Pulmonary artery endothelial cell (primary cell): ENCODE measurements around the gene PAX5. TPM values are rescaled to one million over a fixed set of nuclear protein-coding genes. Genes with fewer than 3 reads are reported as not detected.

Experiments
- DNase-seq: peaks from one replicate; pipeline ENCODE4 v3.0.0-alpha.2; 2011; ENCODE audit warnings: low read depth, low spot score
- total RNA-seq: library from RNA; depleted of rRNA; stranded (reverse); fragments of >200 nt; gene quantifications from 2 replicates; pipeline ENCODE4 v1.2.3, GENCODE V29; 2014

The PAX5 gene
- total RNA-seq, 1 donor from 2014 or later, result not detected

DNA sequence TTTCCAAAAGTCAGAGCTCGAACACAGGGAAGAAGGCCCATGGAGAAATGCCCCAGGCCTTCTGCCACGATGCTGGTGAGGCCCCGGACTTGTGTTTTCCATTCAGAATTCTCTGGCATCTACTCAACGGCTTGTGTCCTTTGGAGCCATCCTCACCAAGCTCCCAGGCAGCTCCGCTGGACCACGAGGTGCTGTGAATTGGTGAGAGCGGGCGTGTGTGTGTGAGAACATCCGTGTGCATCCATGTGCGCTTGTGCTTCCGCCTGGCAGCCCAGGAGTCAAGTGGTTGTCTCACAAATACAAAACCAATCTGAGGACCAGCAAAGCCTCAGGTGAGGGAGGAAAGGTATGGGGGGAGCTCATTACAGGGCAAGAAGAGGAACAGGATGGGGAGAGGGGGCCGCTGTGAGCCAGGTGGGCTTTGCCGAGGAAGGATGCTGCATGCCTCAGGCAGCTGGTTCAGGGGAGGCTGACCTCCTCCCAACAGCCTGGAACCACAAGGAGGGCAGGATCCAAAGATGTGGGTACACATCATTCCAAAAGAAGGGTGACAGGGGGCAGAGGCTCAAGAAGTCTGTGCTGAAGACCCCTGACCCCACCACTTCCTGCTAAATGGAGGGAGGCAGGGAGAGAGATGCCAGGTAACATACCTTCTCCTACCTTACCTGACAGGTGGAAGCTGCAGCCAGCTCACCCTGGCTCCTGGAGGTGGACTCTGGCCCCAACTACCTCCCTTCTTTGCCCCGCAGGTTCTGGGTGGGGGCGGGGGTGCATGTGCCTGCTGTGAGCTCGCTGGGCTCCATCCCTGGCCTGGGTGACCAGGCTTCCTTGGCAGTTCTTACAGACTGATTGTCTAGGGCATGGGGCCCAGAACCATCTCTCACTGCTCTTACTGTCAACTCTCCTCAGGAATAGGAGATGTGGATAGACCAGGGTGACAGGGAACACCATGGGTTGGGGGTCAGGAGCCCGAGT is 196.3 kb downstream of the PAX5 start:
- no peak for DNase-seq

DNA sequence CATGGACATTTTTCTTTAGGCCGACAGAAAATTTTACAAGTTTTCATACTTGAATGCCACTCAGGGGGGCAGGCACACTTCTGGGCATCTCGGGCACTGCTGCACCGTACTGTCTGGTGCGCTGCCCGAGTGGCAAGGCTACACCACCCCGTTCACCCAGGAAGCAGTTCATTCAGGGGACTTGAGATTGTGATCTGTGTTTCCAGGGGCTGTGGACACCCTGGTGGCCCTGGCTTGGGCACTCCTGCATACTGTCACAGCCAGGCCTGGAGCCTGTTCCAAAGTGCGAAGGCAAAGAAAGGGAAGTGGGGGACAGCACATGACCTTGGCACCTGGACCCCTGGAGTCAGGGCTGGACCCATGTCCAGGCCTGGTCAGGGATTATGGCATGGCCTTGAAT is 197.6 kb downstream of the PAX5 start:
- no peak for DNase-seq

DNA sequence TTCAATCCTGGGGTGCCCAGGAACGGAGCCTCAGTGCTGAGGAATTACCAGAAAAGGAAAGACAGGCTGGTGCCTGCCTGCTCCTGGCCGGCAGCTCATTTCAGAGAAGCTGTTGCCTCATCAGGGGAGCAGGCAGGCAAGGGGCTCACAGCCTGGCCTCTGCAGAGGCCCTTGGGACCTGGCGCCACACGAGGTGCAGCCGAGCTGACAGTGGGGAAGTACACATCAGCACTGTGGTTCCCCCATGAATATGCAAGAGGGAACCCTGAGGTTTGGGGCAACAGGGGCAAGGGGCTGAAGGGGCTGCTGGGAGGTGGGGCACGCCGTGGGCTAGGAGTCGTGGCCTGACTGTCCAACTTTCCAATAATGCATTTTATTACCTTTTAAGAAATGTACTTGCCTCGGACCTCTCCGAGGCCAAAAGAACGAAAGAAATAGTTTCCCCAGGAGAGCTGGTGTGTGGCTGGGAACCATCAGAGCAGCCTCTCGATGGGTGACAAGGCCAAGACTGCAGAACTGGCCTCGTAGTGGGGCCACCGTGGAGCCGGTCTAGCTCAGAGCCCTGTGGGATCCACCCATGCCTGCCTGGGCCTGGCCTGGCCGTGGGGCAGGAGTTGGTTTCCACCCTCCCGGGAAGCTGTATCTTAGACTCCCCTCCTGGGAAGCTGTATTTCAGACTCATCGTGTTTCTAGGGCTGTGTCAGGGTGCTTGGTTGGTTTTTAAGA is 198.6 kb downstream of the PAX5 start:
- no peak for DNase-seq

DNA sequence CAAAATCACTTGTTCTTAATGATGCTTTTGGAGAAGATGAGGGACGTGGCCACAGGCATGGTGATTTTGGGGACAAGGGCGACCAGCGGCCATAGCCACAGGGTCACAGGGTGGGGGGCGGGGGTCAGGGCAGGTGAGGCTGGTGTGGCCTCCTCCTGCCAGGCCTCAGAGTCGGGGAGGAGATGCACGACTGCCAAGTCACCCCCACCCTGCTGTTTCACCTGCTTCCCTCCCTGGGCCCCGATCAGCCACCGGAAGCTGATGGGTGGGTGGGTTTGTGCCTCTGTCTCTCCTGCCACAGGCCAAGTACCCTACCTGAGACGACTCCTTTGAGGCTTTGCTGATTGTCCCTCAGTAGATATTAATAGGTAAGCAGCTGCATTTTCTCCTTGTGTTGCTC is 199.3 kb downstream of the PAX5 start:
- DNase-seq, result no peak

DNA sequence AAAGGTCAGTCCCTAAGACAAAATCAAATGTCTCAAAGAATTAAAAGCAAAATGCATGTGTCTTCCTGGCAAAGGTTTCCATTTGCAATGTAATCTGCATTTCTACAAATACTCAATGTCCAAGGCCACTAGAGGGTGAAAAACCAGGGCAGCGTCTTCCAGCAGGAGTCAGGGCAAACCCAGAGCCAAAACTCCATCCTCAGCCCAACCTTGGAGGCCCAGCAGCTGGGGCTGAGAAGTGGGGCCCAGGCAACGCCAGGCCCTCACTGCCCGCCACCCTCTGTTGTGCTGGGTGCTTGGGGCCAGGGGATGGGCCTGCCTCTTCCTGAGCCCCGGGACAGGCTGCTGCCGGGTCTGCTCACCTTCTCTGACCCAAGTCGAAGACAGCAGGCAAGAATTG is 200.1 kb downstream of the PAX5 start:
- DNase-seq, result no peak

DNA sequence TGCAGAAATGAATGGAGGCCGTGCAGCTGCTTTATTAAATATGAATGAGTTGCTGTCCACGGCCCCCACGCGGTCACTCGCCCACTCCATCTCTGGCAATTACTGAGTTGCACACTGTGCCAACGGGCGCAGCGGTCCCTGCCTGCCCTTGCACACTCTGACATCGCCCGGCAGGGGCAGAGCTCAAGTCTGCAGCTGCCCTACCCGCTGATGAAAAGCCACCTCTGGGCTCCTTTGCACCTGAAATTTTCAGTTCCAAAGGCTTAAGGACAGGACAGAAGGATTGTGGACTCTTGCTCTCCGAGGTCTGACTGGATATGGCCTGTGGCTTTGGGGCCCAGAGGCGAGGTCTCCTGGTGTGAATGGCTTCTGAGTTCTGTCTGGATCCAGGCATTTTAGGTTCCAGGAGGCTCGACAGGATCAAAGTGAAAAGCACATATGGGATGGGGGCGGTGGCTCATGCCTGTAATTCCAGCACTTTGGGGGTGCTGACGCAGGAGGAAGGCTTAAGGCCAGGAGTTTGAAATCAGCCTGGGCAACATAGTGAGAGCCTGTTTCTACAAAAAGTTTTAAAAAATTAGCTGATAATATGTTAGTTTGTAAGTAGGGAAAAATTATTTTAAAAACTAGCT is 201.8 kb downstream of the PAX5 start:
- no peak for DNase-seq

DNA sequence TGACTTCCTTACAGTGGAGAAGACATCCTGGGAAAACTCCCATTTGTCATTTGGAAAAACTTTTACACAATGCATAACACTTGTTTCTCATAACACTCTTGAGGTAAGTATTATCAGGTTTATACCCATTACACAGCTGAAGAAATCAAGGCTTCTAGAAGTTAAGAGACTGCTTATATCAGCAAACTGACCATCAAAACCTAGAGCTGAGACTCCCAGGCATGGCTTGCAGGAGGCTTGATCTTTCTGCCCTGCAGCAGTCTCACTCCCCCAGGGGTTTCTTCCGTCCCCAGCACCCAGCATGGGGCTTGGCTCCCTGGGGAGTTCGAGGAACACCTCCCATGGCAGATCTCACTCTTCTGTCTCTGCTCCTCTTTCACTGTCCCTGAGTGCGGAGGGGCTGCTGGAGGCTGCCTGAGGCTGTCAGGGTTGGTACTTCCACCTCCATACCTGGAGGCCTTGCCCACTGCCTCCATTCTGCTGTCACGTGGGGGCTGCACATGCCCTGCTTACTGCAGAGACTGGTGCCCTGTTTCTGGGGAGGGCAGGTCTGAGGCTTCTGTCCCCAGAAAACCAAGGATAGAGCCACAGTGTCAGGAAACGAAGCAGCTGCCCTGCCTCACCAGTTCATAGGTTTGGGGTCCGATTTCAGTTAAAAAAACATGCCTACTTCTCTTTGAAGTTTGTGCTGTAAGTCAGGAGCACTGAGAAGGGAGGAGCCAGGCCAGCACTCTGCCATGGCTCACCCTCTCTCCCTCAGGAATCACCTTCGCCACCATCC is 202.5 kb downstream of the PAX5 start:
- DNase-seq, result no peak

DNA sequence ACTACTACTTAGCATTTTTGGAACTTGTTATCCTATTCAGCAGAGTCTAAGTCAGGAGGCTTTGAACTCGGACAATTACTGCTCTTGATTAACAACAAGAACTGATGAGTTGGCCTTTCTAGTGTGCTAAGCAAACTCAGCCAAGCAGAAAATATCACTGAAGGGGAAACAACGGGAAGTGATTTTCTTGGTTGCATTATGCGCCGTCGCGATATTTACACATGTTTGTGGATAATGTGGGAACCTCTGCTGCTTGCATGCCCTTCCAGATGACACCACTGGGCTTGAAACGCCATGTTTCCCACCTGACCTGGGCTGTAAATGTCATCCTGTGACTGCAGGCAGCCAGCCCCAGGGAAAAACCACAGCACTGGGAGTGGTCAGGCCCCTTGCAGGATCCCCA is 205.5 kb downstream of the PAX5 start:
- DNase-seq, result no peak

DNA sequence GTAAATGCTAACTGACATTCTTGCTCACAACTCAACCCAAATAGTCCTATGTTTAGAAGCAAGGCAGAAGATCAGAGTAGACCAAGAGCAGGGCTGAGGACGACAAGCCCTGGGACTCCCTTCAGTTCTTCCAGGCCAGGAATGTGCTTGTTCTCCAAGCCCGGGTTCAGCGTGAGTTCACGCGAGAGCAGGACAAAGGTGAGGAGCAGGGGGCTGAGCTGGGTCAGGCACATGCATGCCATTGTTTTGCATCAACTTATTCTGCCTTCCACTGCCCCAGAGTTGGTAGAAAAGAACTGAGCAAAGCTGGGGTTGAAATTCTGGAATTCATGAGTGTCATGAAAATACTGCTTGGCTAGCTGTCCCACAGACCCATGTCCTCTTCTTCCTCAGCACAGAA is 206.5 kb downstream of the PAX5 start:
- no peak for DNase-seq

DNA sequence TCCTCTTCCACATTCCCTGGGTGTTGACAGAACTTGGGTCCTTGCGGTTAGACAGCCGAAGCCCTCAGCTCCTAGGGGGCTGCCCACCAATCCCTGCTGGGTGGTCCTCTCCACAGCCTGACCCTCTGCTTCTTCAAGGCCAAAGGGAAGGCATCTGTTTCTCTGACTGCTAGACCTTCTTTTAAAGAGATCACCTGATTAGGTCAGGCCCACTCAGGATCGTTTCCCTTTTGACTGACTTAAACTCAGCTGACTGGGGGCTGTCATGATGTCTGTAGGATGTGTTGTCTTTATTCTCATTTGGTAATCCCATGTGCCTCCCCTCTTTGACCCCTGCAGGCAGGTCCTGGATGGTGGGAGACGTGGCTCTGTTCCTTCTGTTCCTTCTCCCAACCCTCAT is 207.5 kb downstream of the PAX5 start:
- no peak for DNase-seq

DNA sequence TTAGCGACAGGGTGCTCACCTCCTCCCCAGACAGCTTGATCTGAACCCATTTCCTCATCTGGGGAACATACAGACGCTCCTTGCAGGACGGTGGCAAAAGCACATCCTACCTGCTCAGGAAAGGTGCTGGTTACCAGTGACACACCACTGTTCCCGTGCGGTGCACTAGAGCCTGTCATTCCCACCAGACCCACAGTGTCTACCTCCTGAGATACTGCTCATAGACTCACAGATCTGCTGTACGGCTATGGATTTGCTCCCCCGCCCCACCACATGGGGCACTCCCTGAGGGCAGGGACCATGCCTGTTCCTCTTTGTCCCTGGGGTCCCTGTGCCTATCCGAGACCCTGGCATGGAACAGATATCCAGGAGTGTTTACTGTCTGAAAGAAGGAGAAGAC is 208.9 kb downstream of the PAX5 start:
- DNase-seq, result no peak

DNA sequence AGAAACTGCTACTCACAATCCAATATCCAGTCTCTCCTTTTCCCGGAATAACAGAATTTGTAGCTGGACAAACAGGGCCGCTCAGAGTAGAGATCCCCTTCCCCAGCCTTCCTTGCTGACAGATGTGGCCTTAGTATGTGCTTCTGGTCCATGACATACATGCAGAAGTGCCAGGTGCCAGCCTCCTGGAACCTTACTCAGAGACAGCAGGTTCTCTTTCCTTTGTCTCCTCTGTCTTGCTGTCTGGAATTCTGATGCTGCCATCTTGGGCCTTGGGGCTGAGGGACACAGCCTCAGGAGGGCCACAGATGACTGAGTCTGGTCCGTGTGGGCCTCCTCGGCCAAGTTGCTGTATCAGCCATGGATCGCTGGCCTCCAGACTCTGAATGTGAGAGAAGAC is 210.1 kb downstream of the PAX5 start:
- DNase-seq, result no peak

DNA sequence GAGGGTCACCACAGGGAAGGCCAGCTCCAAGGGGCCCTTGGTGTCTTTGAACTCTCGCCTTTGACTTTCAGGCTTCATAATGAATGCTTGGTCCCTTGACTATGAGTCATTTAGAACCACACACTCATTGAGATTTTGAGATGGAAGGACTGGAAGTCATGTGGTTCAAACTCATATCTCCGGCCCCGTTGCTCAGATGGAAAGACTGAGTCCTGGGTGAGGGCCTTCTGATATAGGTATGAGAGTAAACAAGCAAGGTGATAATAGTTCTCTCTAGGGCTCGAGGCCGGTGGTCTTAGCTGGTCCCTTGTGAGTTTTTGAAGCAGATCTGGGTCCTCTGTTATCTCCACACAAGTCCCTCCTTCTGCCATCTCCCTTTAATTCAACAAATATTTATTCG is 210.6 kb downstream of the PAX5 start:
- no peak for DNase-seq

DNA sequence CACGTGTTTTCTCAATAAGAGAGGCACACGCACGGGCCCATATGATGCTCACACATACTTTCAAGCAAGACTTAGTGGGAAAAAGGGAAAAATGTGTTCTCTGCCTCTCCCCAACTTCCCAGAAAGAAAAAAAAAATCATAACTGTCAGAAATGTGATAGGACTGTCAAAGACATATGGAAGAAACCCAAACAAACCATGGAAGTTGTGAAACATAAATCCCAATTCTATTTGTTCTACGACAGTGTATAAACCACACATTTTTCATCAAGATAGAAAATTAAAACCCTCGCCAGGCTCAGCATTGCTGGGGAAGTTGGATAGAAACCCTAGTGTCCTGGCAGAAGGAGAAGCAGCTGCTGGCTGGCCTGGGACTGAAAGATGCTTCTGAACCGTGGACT is 211.9 kb downstream of the PAX5 start:
- DNase-seq, result no peak

DNA sequence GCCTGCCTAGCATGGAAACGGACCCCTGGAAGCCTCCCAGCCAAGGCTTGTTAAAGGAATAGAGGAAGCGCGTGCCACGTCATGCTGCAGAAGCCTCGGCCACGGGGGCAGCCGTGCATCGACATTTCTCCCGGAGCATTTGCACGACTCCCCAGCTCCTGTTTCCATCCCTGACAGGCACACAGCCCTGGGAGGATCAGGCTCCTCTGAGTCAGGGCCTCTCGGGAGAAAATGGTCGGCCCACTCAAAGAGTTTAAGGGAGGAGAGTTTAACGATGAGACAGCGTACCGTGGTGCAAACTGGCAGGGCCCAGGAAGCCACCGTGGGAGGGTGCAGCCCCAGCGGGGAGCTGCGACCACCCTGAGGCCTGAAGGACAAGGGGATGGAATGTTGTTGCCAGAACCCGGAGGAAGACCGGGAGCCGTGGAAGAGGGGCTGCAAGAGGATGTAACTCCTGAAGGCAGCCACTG is 213.6 kb downstream of the PAX5 start:
- no peak for DNase-seq

DNA sequence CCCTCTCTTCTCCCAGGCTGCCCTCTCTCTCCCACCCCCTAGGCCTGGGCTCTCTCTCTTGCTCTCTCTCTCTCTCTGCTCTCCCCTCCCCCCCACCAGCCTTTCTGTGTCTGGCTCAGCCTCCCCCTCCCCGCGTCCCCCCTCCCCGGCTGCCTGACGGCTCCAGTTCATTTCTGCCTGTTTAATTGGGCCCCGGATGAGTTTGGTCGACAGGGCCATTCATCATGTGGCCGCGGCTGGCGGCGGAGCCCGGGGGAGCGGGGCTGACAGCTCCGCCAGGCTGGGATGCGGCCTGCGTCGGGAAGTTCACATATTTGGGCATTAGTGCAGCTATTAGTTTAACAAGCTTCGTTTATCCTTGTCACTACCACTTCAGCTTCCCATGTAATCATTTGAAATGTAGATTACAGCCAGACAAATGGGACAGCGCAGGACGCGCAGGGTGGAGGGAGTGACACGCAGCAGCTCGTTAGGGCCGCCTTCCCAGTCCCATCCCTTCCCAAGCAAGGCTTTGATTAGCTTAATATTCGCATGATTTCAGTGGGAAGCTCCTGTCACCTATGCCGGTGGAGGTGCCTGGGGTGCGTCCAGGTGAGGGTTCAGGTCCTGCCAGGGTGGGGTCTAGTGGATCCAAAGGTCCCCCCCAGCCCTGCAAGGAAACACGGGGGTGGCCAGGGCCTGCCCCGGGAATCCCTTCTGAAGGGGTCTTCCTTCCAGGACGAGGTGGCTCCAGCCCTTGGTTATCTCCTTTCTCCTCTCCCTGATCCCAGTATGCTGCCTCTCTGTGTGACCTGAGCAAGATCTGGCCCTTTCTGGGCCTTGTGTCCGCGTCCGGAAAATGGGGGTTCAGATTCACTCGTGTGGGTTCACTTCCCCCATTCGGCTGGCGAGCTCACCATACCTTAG is 214.8 kb downstream of the PAX5 start:
- no peak for DNase-seq

DNA sequence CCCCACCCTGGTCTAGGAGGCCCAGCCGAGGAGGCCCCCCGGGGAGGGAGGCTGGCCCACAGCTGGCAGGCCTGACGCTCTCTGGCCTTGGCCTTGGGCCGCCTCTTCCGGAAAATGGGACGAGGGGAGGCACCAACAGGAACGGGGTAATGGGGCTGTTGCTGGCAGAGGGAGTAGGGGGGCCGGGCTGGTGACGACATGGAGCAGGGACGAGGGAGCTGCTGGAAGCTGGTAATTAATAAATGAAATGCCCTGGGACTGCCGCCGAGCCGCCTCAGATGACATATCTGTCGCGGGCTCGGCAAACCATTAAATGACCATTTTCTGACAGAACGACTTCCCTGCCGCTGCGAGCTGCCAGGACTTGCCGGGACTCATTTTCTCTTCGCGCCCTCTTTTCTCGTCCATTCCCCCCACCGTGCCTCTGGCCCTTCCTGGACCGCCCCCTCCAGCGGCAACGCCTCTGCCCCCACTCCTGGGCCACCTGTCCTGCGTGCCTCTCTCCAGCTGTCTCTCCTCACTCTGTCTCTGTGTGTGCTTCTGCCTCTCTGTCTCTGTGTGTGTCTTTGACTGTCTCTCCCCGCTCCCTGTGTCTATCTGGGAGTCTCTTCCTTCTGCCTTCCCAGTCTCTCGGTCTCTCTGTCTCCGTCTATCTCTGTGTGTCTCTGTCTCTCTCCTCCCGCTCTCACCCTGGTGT is 215.7 kb downstream of the PAX5 start:
- DNase-seq, result no peak

DNA sequence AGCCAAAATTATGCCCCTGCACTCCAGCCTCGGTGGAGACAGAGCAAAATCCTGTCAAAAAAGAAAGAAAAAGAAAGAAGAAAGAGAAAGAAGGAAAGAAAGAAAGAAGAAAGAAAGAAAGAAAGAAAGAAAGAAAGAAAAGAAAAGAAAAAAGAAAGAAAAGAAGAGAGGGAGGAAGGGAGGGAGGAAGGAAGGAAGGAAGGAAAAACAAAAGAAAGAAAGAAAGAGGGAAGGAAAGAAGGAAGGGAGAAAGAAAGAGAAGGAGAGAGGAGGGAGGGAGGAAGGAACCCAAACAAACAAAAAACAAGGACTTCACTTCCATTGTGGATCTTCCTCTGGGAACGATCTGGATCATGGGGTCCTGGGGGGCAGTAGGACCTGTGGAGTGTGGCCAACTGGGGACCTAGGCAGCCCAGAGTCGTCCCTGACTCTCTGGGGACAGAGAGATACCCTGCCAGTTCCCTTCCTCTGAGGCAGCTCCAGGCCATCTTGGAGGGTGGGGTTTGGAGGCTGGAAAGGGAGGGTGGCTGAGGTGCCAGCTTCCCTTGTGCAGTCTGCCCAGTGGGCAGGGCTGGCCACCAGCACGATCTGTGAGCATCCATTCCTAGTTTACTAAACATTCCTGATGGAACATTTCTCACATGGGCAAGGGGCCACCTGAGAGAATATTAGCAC is 216.8 kb downstream of the PAX5 start:
- no peak for DNase-seq

DNA sequence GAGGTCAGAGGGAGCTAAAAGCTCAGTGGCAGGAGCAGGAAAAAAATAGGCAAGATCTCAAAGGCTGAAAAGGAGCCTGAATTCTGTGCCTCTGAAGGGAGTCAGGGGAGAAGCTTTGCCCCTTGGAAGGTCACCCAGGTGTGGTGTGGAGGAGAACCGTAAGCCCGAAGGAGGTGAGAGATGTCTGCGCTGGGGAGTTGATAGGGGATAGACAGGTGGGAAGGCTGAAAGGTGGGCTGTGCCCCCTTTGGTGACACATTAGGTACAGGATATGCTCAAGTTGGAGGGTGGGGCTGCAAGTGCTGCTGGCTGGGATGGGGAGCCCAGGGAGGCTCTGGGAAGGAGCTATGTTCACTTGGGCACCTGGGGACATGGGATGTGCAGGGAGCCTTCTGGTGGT is 217.7 kb downstream of the PAX5 start:
- no peak for DNase-seq
